ENCODE measurements around the gene GADD45GIP1. TPM values are rescaled to one million over a fixed set of nuclear protein-coding genes. Genes with fewer than 3 reads are reported as not detected.
A peak's percentile ranks its signal among the peaks of the same experiment; 100 is the strongest.

The GADD45GIP1 gene
- total and polyA plus RNA-seq, 12 donors: 16.5 to 213 (median 49.5) TPM

DNA sequence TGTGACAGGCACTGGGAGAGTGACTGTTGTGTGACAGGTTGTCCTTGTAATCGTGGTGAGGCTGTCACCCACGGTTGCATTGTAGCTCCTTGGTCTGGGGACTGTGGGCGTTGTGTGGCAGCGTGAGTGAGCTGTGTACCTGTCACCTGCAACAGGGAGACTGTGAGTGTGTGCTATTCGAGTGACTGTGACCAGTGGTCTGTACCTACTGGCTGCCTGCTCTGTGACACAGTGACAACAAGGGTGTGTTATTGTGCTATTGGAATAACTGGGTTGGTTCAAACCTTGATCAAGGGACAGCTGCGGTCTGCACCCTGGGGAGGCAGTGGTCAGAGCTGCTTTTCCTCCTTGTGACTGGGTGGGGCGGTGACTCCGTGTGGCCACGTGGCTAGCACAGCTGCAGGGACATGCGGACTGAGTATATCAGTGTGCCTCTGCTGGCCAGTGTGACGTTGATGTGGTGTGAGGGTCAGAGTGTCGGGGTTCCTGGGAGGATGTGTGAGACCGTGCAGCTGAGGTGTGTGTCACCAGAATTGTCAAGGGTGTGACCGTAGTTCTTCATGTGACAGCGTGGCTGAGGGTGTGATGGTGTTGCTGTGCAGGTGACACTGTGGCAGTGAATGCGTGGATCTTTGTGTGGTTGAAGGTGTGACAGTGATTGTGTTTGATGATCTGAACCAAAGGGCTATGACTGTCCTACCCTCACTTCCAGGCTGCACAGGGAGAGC is 28.2 kb upstream of the GADD45GIP1 start:
- DNase-seq: peak in 6 of 7 donors; percentile 73 to 87 (median 82)
- 27 to 56% (median 44%) methylated on average over 8 to 16 of the region's 16 CpGs for WGBS, 4 donors
- intact Hi-C loops (cut with DNase I): loop anchor here in 1 of 2 donors (5.0 kb wide), 1 partner anchor 47 kb away; no protein-coding TSS in a partner anchor

DNA sequence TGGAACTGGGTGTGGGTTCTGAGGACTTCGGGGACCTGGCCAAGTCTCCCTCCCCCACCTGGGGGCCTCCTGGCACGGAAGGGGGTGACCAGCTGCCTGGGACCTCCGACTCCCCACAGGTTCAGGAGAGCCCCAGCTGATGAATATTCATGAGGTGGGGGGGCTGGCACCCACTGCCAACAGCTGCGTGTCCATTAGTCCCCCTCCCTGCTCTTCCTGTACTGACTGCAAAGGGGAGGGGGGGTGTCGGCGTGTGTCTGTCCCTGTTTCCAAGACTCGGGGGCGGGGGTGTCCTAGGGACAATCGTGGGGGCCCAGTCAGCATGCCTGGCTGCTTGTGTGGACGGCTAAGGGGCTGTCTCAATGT is 27.6 kb upstream of the GADD45GIP1 start:
- no peak overlapping the region for H3K27ac ChIP-seq
- intact Hi-C loops (cut with DNase I): loop anchor here (5.0 kb wide), 3 partner anchors 48 to 108 kb away; no protein-coding TSS in a partner anchor
- H3K4me1 ChIP-seq (replicated peaks in 1 of 2): no peaks in the 10 kb centered on the region
- TF ChIP-seq POLR2A (IDR thresholded peaks at IDR 0.05): no peak
- TF ChIP-seq, protein P1, sequence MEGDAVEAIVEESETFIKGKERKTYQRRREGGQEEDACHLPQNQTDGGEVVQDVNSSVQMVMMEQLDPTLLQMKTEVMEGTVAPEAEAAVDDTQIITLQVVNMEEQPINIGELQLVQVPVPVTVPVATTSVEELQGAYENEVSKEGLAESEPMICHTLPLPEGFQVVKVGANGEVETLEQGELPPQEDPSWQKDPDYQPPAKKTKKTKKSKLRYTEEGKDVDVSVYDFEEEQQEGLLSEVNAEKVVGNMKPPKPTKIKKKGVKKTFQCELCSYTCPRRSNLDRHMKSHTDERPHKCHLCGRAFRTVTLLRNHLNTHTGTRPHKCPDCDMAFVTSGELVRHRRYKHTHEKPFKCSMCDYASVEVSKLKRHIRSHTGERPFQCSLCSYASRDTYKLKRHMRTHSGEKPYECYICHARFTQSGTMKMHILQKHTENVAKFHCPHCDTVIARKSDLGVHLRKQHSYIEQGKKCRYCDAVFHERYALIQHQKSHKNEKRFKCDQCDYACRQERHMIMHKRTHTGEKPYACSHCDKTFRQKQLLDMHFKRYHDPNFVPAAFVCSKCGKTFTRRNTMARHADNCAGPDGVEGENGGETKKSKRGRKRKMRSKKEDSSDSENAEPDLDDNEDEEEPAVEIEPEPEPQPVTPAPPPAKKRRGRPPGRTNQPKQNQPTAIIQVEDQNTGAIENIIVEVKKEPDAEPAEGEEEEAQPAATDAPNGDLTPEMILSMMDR (IDR thresholded peaks at IDR 0.05): peak in 1 of 6 experiments; percentile 1
- WGBS, 4 donors: 0 to 67% (median 21%) methylated on average over 1 to 10 of the region's 10 CpGs
- DNase-seq: no peak
- H3K36me3 ChIP-seq (replicated peaks in 1 of 2): no peaks in the 10 kb centered on the region
- no peaks in the 10 kb centered on the region for H3K9me3 ChIP-seq (replicated peaks in 1 of 3)
- no peak overlapping the region for H3K4me3 ChIP-seq
- H3K27me3 ChIP-seq: no peaks in the 10 kb centered on the region

More for the DNA sequence above, 28.2 kb upstream of the GADD45GIP1 start:
- Histone ChIP-seq H3K4me1 (replicated peaks in 1 of 2) (no peaks in the 10 kb centered on the region), H3K27ac (no peak overlapping the region), H3K27me3 (no peaks in the 10 kb centered on the region), H3K9me3 (replicated peaks in 1 of 3) (no peaks in the 10 kb centered on the region), H3K4me3 (no peak overlapping the region), H3K36me3 (replicated peaks in 1 of 2) (no peaks in the 10 kb centered on the region)
- TF ChIP-seq POLR2A (IDR thresholded peaks at IDR 0.05): peak in 1 of 2 donors; percentile 41
- TF ChIP-seq, protein P1 (IDR thresholded peaks at IDR 0.05): no peak

GRCh38 chr19:12984143-12984627 is 27.2 kb upstream of the GADD45GIP1 start:
- intact Hi-C loops (cut with DNase I): loop anchor here (5.0 kb wide), 2 partner anchors 78 to 108 kb away; no protein-coding TSS in a partner anchor
- TF ChIP-seq, protein P1 (IDR thresholded peaks at IDR 0.05): no peak
- no peak for TF ChIP-seq POLR2A (IDR thresholded peaks at IDR 0.05)
- Histone ChIP-seq H3K36me3 (replicated peaks in 1 of 2) (no peaks in the 10 kb centered on the region), H3K9me3 (replicated peaks in 1 of 3) (no peaks in the 10 kb centered on the region), H3K4me3 (no peak overlapping the region), H3K4me1 (replicated peaks in 1 of 2) (no peaks in the 10 kb centered on the region), H3K27ac (no peak overlapping the region), H3K27me3 (no peaks in the 10 kb centered on the region)
- 65 to 74% (median 70%) methylated on average over 3 of the region's 3 CpGs for WGBS, 4 donors
- no peak for DNase-seq

DNA sequence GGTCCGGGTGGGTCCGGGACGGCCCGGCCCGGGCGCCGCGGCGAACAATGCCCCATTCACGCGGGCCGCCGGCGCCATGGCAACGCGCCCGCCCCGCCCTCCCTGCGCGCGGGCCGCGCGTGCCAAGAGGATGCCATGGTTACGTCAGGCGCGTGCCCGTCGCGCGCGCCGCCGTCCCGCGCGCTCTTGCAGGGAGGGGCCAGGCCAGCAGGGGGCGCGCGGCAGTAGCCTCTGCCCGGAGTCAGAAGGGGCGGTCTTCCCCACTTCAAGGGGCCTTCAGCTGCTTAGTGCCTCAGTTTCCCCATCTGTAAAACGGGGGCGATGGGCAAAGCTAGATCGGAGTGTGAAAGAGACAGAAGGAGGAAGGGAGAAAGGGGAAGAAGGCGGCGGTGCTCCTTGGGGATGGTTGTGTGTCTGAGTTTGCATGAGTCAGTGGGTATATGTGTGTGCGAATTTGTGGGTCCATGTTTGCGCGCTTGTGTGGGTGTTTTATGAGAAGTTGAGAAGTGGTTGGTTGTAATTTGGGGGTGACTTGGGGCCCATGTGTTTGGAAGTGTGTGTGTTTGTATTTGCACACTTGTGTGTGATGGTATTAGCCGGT is 26.6 kb upstream of the GADD45GIP1 start:
- no peak for TF ChIP-seq POLR2A (IDR thresholded peaks at IDR 0.05)
- TF ChIP-seq, protein P1 (IDR thresholded peaks at IDR 0.05): peak; percentile 56 to 99 (median 86)
- no peak overlapping the region for H3K27ac ChIP-seq
- intact Hi-C loops (cut with DNase I): loop anchor here (5.0 kb wide), 2 partner anchors 79 to 109 kb away; no protein-coding TSS in a partner anchor

More for the DNA sequence above, 26.6 kb upstream of the GADD45GIP1 start:
- Histone ChIP-seq H3K36me3 (replicated peaks in 1 of 2) (no peaks in the 10 kb centered on the region), H3K4me1 (replicated peaks in 1 of 2) (no peaks in the 10 kb centered on the region), H3K9me3 (replicated peaks in 1 of 3) (no peaks in the 10 kb centered on the region), H3K4me3 (peak overlapping the region in 1 of 4 donors; percentile 42), H3K27me3 (no peaks in the 10 kb centered on the region)
- DNase-seq: peak; percentile 64 to 83 (median 77)
- WGBS, 4 donors: 8 to 11% (median 8%) methylated on average over 41 to 51 of the region's 51 CpGs
